HepG2 (cell line): ENCODE results near the gene TMEM74B. TPM values are rescaled to one million over a fixed set of nuclear protein-coding genes. Genes with fewer than 3 reads are reported as not detected.

Experiments
- BRD4 ChIP-seq: sonication (generic); formaldehyde crosslinking; IDR thresholded peaks from 2 replicates; pipeline ENCODE4 v1.4.0; 2020; ENCODE audit warnings: missing genetic modification reagents
- FOXP4 ChIP-seq: sonication (generic); formaldehyde crosslinking; IDR thresholded peaks from 2 replicates; pipeline ENCODE4 v1.4.0; 2020; ENCODE audit warnings: missing genetic modification reagents
- GLI4 ChIP-seq: sonication (generic); formaldehyde crosslinking; IDR thresholded peaks from 2 replicates; pipeline ENCODE4 v1.5.1; 2020; ENCODE audit warnings: missing genetic modification reagents, mild to moderate bottlenecking, moderate library complexity, borderline replicate concordance
- HDAC2 ChIP-seq: sonication (generic); formaldehyde crosslinking; IDR thresholded peaks from 2 replicates; pipeline ENCODE4 v1.4.0; 2020; ENCODE audit warnings: missing genetic modification reagents
- HNF4A ChIP-seq: sonication (generic); formaldehyde crosslinking; IDR thresholded peaks from 2 replicates; pipeline ENCODE4 v1.4.0; 2020; ENCODE audit warnings: missing genetic modification reagents
- MXD3 ChIP-seq: IDR thresholded peaks from 2 replicates; pipeline ENCODE4 v1.6.1; 2016; ENCODE audit warnings: mild to moderate bottlenecking, missing biosample characterization, missing genetic modification reagents
- NR3C1 ChIP-seq: sonication (generic); formaldehyde crosslinking; IDR thresholded peaks from 2 replicates; pipeline ENCODE4 v1.4.0; 2020; ENCODE audit warnings: missing genetic modification reagents
- NRL ChIP-seq: sonication (generic); formaldehyde crosslinking; IDR thresholded peaks from 2 replicates; pipeline ENCODE4 v1.5.0; 2020; ENCODE audit warnings: missing genetic modification reagents, mild to moderate bottlenecking, moderate library complexity, borderline replicate concordance
- SNAI1 ChIP-seq: sonication (generic); formaldehyde crosslinking; IDR thresholded peaks from 2 replicates; pipeline ENCODE4 v1.5.0; 2020; ENCODE audit warnings: mild to moderate bottlenecking, missing genetic modification reagents, borderline replicate concordance
- TFDP1 ChIP-seq: IDR thresholded peaks from 2 replicates; pipeline ENCODE4 v1.6.1; 2016; ENCODE audit warnings: missing compliant biosample characterization, missing genetic modification reagents, borderline replicate concordance
- ZBTB7A ChIP-seq: sonication (generic); formaldehyde crosslinking; IDR thresholded peaks from 2 replicates; pipeline ENCODE4 v1.8.0; 2022; ENCODE audit warnings: mild to moderate bottlenecking, missing genetic modification reagents
- ZNF225 ChIP-seq: sonication (generic); formaldehyde crosslinking; IDR thresholded peaks from 2 replicates; pipeline ENCODE4 v1.4.0; 2020; ENCODE audit warnings: mild to moderate bottlenecking, missing genetic modification reagents
- ZNF280B ChIP-seq: sonication (generic); formaldehyde crosslinking; IDR thresholded peaks from 2 replicates; pipeline ENCODE4 v1.5.0; 2020; ENCODE audit warnings: missing genetic modification reagents, mild to moderate bottlenecking, borderline replicate concordance
- ZNF563 ChIP-seq: sonication (generic); formaldehyde crosslinking; IDR thresholded peaks from 2 replicates; pipeline ENCODE4 v1.8.0; 2022; ENCODE audit warnings: mild to moderate bottlenecking, moderate library complexity, missing genetic modification reagents
- ZNF770 ChIP-seq: sonication (generic); formaldehyde crosslinking; IDR thresholded peaks from 2 replicates; pipeline ENCODE4 v1.5.0; 2020; ENCODE audit warnings: mild to moderate bottlenecking, missing genetic modification reagents
- polyA plus RNA-seq, 8 experiments: library from polyadenylated mRNA; depleted of rRNA in 3 of 8; stranded (reverse) in 7 of 8; unstranded in 1 of 8; fragments of >200 nt; fragmentation: Illumina TruSeq in 4 of 8; extraction: Trizol in 4 of 8; gene quantifications; 2 replicates each; pipeline versions ENCODE4 v1.2.1 to v1.2.3, GENCODE V29; 2011 to 2016; ENCODE audit warnings: low read depth in 4 of 8, missing spikeins in 1 of 8, mixed read lengths in 1 of 8; ENCODE audit not compliant: insufficient read depth in 1 of 8
- total RNA-seq, 5 experiments: library from RNA; depleted of rRNA; stranded (reverse); fragments of >200 nt; fragmentation: Illumina TruSeq; extraction: Trizol; gene quantifications; 2 replicates each; pipeline ENCODE4 v1.2.3, GENCODE V29; 2016; ENCODE audit warnings: low read depth in 1 of 5
- TF ChIP-seq, protein P1 (sequence below): sonication (generic); formaldehyde crosslinking; IDR thresholded peaks from 2 replicates; pipeline ENCODE4 v1.8.0; 2022; ENCODE audit warnings: missing genetic modification reagents, low read depth, mild to moderate bottlenecking, borderline replicate concordance
- TF ChIP-seq, protein P2 (sequence below): sonication (generic); formaldehyde crosslinking; conservative IDR thresholded peaks from 2 replicates; pipeline ENCODE4 v1.4.0; 2020; ENCODE audit warnings: missing genetic modification reagents

The TMEM74B gene
- total and polyA plus RNA-seq, 2 of the 13 experiments (the other 11 are each of a cell fraction or from before 2014, with no cell fraction given), result 4.7 to 18.4 TPM

DNA sequence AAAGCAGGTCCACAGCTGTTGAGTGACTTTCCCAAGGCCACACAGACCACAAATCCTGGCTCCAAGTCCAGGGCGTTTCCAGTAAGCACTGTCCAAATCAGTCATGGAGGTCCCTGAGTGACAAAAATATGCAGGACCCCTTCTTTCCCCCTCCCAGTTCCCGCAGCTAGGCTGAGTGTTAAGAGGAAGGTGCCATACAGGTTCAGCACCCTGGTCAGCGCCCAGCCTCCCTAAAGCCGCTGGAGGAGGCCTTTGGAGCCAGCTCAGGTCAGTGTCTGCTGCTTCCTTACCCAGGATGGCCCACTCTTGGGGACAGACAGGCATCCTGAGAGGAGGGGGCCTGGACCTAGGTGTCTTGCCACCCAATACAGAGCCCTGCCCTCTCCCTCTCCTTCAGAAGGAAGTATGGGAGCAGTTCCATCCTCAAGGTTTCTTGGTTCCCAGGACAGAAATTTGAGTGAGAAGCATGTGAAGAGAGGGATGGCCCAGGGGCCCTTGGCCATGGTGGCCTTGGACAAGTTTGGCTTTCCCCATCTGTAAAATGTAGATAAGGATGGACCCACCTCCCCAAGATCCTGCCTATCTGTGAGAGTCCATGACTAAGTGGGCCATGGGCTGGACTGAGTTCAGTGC, 13.2 kb downstream of the TMEM74B start (continued):
- TF ChIP-seq, protein P1, sequence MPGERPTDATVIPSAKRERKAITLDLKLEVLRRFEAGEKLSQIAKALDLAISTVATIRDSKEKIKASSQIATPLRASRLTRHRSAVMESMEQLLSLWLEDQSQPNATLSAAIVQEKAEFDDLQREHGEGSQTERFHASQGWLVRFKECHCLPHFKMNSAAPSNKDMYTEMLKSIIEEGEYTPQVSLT (CRISPR knock-in tag), result 0 out of 2 replicates have a peak, but pooled peaks have one; percentile 27
- TF ChIP-seq GLI4 (CRISPR knock-in tag), result 0 out of 2 replicates have a peak, but pooled peaks have one; percentile 64
- TF ChIP-seq, protein P2, sequence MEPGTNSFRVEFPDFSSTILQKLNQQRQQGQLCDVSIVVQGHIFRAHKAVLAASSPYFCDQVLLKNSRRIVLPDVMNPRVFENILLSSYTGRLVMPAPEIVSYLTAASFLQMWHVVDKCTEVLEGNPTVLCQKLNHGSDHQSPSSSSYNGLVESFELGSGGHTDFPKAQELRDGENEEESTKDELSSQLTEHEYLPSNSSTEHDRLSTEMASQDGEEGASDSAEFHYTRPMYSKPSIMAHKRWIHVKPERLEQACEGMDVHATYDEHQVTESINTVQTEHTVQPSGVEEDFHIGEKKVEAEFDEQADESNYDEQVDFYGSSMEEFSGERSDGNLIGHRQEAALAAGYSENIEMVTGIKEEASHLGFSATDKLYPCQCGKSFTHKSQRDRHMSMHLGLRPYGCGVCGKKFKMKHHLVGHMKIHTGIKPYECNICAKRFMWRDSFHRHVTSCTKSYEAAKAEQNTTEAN (CRISPR knock-in tag), result 0 out of 2 replicates have a peak, but pooled peaks have one; percentile 62
- TF ChIP-seq ZNF225 (CRISPR knock-in tag), result peak; percentile 26; the same call in 1 of the 2 replicates
- no peak for TF ChIP-seq HNF4A (CRISPR knock-in tag)
- 0 out of 2 replicates have a peak, but pooled peaks have one; percentile 21 for TF ChIP-seq NRL (CRISPR knock-in tag)
- no peak for TF ChIP-seq BRD4 (CRISPR knock-in tag)
- TF ChIP-seq HDAC2 (CRISPR knock-in tag), result peak; percentile 58; the same call in 1 of the 2 replicates
- TF ChIP-seq FOXP4 (CRISPR knock-in tag), result 0 out of 2 replicates have a peak, but pooled peaks have one; percentile 47
- 0 out of 2 replicates have a peak, but pooled peaks have one; percentile 65 for TF ChIP-seq ZBTB7A (CRISPR knock-in tag)
- 0 out of 2 replicates have a peak, but pooled peaks have one; percentile 26 for TF ChIP-seq SNAI1 (CRISPR knock-in tag)
- TF ChIP-seq NR3C1 (CRISPR knock-in tag), result no peak
- peak; percentile 49; the same call in 1 of the 2 replicates for TF ChIP-seq ZNF563 (CRISPR knock-in tag)
- peak; percentile 85 for TF ChIP-seq ZNF280B (CRISPR knock-in tag)
- peak; percentile 69; the same call in 1 of the 2 replicates for TF ChIP-seq MXD3 (CRISPR knock-in tag)
- TF ChIP-seq ZNF770 (CRISPR knock-in tag), result peak; percentile 61; the same call in 1 of the 2 replicates
- TF ChIP-seq TFDP1, result no peak
